ENCODE data around the gene MTCL1.

MTCL1 gene

GRCh38 chr18:8874872-8875271 is 169.5 kb downstream of the MTCL1 start:
- DNase-seq (ENCODE audit: insufficient read length, low spot score) = no peak
- no peak for FAIRE-seq
- no peak for TF ChIP-seq CTCF (IDR thresholded peaks at IDR 0.05; ENCODE audit: insufficient read depth, missing control alignments)

- no peak for DNase-seq (ENCODE audit: insufficient read length, low spot score)
Observed at GRCh38 chr18:8876887-8877286, 171.5 kb downstream of the MTCL1 start.

GRCh38 chr18:8881103-8881502 is 175.7 kb downstream of the MTCL1 start:
- DNase-seq (ENCODE audit: insufficient read length, low spot score) (no peak), FAIRE-seq (no peak)
- no peak for TF ChIP-seq CTCF (IDR thresholded peaks at IDR 0.05; ENCODE audit: insufficient read depth, missing control alignments)

More at GRCh38 chr18:8876887-8877286, 171.5 kb downstream of the MTCL1 start:
- no peak for FAIRE-seq
- TF ChIP-seq CTCF (IDR thresholded peaks at IDR 0.05; ENCODE audit: insufficient read depth, missing control alignments) = no peak
